ENCODE data around the gene NEURL1.

Gene NEURL1

GRCh38 chr10:103612462-103613365 is 119.2 kb downstream of the NEURL1 start:
- Mint-ChIP-seq H3K27me3 (no peaks in the 10 kb centered on the region), H3K4me1 (no peaks in the 10 kb centered on the region), H3K36me3 (no peaks in the 10 kb centered on the region), H3K4me3 (no peak overlapping the region), H3K27ac (no peak overlapping the region), H3K9me3 (no peaks in the 10 kb centered on the region)
- DNase-seq = no peak
- CTCF ChIA-PET = interaction anchor here (1.1 to 1.6 kb wide), 2 partner anchors 47 to 70 kb away, joined by 3 read pairs; no protein-coding TSS in a partner anchor

GRCh38 chr10:103613616-103614015 is 120.1 kb downstream of the NEURL1 start:
- Mint-ChIP-seq H3K4me3 (no peak overlapping the region), H3K27ac (no peak overlapping the region), H3K27me3 (no peaks in the 10 kb centered on the region), H3K36me3 (no peaks in the 10 kb centered on the region), H3K9me3 (no peaks in the 10 kb centered on the region), H3K4me1 (no peaks in the 10 kb centered on the region)
- no peak for DNase-seq
- CTCF ChIA-PET = interaction anchor here (1.5 to 1.6 kb wide), 2 partner anchors 20 to 48 kb away, joined by 3 to 7 read pairs; no protein-coding TSS in a partner anchor

GRCh38 chr10:103614306-103615158 is 121.0 kb downstream of the NEURL1 start:
- CTCF ChIA-PET = interaction anchor here (1.3 to 2.1 kb wide), 4 partner anchors 9 to 72 kb away, joined by 3 to 8 read pairs (median 6); no protein-coding TSS in a partner anchor
- Mint-ChIP-seq H3K4me3 (no peak overlapping the region), H3K36me3 (no peaks in the 10 kb centered on the region), H3K4me1 (no peaks in the 10 kb centered on the region), H3K27ac (no peak overlapping the region), H3K27me3 (no peaks in the 10 kb centered on the region), H3K9me3 (no peaks in the 10 kb centered on the region)
- no peak for DNase-seq

GRCh38 chr10:103616705-103617601 is 123.4 kb downstream of the NEURL1 start:
- no peak overlapping the region for H3K4me3 Mint-ChIP-seq
- no peak for DNase-seq
- no peak overlapping the region for H3K27ac Mint-ChIP-seq
- CTCF ChIA-PET = interaction anchor here (1.7 kb wide), 1 partner anchor 69 kb away, joined by 5 read pairs; no protein-coding TSS in a partner anchor
- no peaks in the 10 kb centered on the region for H3K27me3 Mint-ChIP-seq
- no peaks in the 10 kb centered on the region for H3K9me3 Mint-ChIP-seq
- no peaks in the 10 kb centered on the region for H3K4me1 Mint-ChIP-seq
- H3K36me3 Mint-ChIP-seq = no peaks in the 10 kb centered on the region

GRCh38 chr10:103617602-103618385 is 124.3 kb downstream of the NEURL1 start:
- DNase-seq = no peak
- Mint-ChIP-seq H3K4me1 (no peaks in the 10 kb centered on the region), H3K36me3 (peaks cover 1% of the 10 kb centered on the region), H3K27me3 (no peaks in the 10 kb centered on the region), H3K9me3 (no peaks in the 10 kb centered on the region), H3K4me3 (no peak overlapping the region), H3K27ac (no peak overlapping the region)
- CTCF ChIA-PET = interaction anchor here (1.7 kb wide), 1 partner anchor 68 kb away, joined by 5 read pairs; no protein-coding TSS in a partner anchor

GRCh38 chr10:103618575-103619423 is 125.3 kb downstream of the NEURL1 start:
- no peak overlapping the region for H3K27ac Mint-ChIP-seq
- CTCF ChIA-PET = interaction anchor here (1.0 to 1.7 kb wide), 2 partner anchors 13 to 230 kb away, joined by 4 to 6 read pairs; no protein-coding TSS in a partner anchor
- no peaks in the 10 kb centered on the region for H3K27me3 Mint-ChIP-seq
- no peaks in the 10 kb centered on the region for H3K4me1 Mint-ChIP-seq
- no peaks in the 10 kb centered on the region for H3K9me3 Mint-ChIP-seq
- H3K4me3 Mint-ChIP-seq = no peak overlapping the region
- no peak for DNase-seq
- H3K36me3 Mint-ChIP-seq = peaks cover 1% of the 10 kb centered on the region

GRCh38 chr10:103619424-103620351 is 126.2 kb downstream of the NEURL1 start:
- H3K27me3 Mint-ChIP-seq = no peaks in the 10 kb centered on the region
- DNase-seq = no peak
- no peaks in the 10 kb centered on the region for H3K4me1 Mint-ChIP-seq
- no peak overlapping the region for H3K27ac Mint-ChIP-seq
- no peaks in the 10 kb centered on the region for H3K9me3 Mint-ChIP-seq
- H3K4me3 Mint-ChIP-seq = no peak overlapping the region
- peaks cover 1% of the 10 kb centered on the region for H3K36me3 Mint-ChIP-seq
- CTCF ChIA-PET = interaction anchor here (1.0 to 1.7 kb wide), 2 partner anchors 14 to 229 kb away, joined by 4 to 6 read pairs; no protein-coding TSS in a partner anchor

- no peaks in the 10 kb centered on the region for H3K4me1 Mint-ChIP-seq
- H3K27ac Mint-ChIP-seq = no peak overlapping the region
- H3K4me3 Mint-ChIP-seq = no peak overlapping the region
- CTCF ChIA-PET = interaction anchor here (1.7 kb wide), 1 partner anchor 15 kb away, joined by 6 read pairs; no protein-coding TSS in a partner anchor
- peaks cover 3% of the 10 kb centered on the region for H3K36me3 Mint-ChIP-seq
- no peaks in the 10 kb centered on the region for H3K27me3 Mint-ChIP-seq
- no peaks in the 10 kb centered on the region for H3K9me3 Mint-ChIP-seq
- no peak for DNase-seq
These were observed 126.8 kb downstream of the NEURL1 start for GRCh38 chr10:103620352-103620740.

- H3K27ac Mint-ChIP-seq = no peak overlapping the region
These were observed 127.6 kb downstream of the NEURL1 start for GRCh38 chr10:103620891-103621782.

GRCh38 chr10:103621783-103622125 is 128.2 kb downstream of the NEURL1 start:
- no peak for DNase-seq
- Mint-ChIP-seq H3K36me3 (peaks cover 3% of the 10 kb centered on the region), H3K4me3 (no peak overlapping the region), H3K9me3 (no peaks in the 10 kb centered on the region), H3K27me3 (no peaks in the 10 kb centered on the region), H3K4me1 (no peaks in the 10 kb centered on the region), H3K27ac (no peak overlapping the region)
- CTCF ChIA-PET = no interaction called here

More at GRCh38 chr10:103620891-103621782, 127.6 kb downstream of the NEURL1 start:
- Mint-ChIP-seq H3K27me3 (no peaks in the 10 kb centered on the region), H3K36me3 (peaks cover 3% of the 10 kb centered on the region), H3K9me3 (no peaks in the 10 kb centered on the region), H3K4me1 (no peaks in the 10 kb centered on the region), H3K4me3 (no peak overlapping the region)
- CTCF ChIA-PET = no interaction called here
- DNase-seq = no peak

GRCh38 chr10:103622286-103622685 is 128.8 kb downstream of the NEURL1 start:
- H3K9me3 Mint-ChIP-seq = no peaks in the 10 kb centered on the region
- no peak overlapping the region for H3K27ac Mint-ChIP-seq
- CTCF ChIA-PET = no interaction called here
- peaks cover 3% of the 10 kb centered on the region for H3K36me3 Mint-ChIP-seq
- DNase-seq = no peak
- no peaks in the 10 kb centered on the region for H3K27me3 Mint-ChIP-seq
- no peaks in the 10 kb centered on the region for H3K4me1 Mint-ChIP-seq
- no peak overlapping the region for H3K4me3 Mint-ChIP-seq

Measured in activated naive CD4-positive, alpha-beta T cell treated with anti-CD3 and anti-CD28 coated beads, Interleukin-2, amount 10 ng/mL, durations not matched to agents 7 days and 5 days (primary cell).